Lung (tissue), 12 donors: ENCODE data around the gene ACTR5. TPM values are rescaled to one million over a fixed set of nuclear protein-coding genes. Genes with fewer than 3 reads are reported as not detected.

Experiments
- ATAC-seq: fragments of 200-7000 bp; cut with Tn5 transposase; one replicate; pipeline ENCODE4 v1.9.1; 2020; ENCODE audit warnings: moderate number of reproducible peaks; ENCODE audit not compliant: insufficient read depth, low FRiP score
- DNase-seq, 3 donors: peaks; one replicate each; pipeline ENCODE4 v3.0.0-alpha.2; 2013 to 2017
- H3K27ac ChIP-seq, 2 donors: one replicate each; pipeline ENCODE4 v1.5.1; 2013; ENCODE audit warnings: mild to moderate bottlenecking in 2 of 2, moderate library complexity in 2 of 2, control low read depth in 1 of 2, inconsistent platforms in 1 of 2, low read depth in 1 of 2, low read length in 1 of 2
- H3K27me3 ChIP-seq, 3 donors: one replicate each; pipeline ENCODE4 v1.5.1; 2013; ENCODE audit warnings: low read length in 2 of 3; ENCODE audit not compliant: control insufficient read depth in 3 of 3, insufficient read depth in 3 of 3
- H3K36me3 ChIP-seq, 4 donors: one replicate each; pipeline ENCODE4 v1.5.1; 2013; ENCODE audit warnings: low read length in 4 of 4, mild to moderate bottlenecking in 1 of 4, moderate library complexity in 1 of 4; ENCODE audit not compliant: control insufficient read depth in 4 of 4, insufficient read depth in 4 of 4
- H3K4me1 ChIP-seq, 5 donors: one replicate each; pipeline ENCODE4 v1.5.1; 2013; ENCODE audit warnings: low read length in 5 of 5, mild to moderate bottlenecking in 2 of 5, moderate library complexity in 1 of 5; ENCODE audit not compliant: control insufficient read depth in 5 of 5, insufficient read depth in 5 of 5
- H3K4me3 ChIP-seq: one replicate; pipeline ENCODE4 v1.5.1; 2013; ENCODE audit warnings: mild to moderate bottlenecking, control low read depth, moderate library complexity
- H3K9ac ChIP-seq, 2 donors: one replicate each; pipeline ENCODE4 v1.5.1; 2013; ENCODE audit warnings: low read length in 2 of 2, control low read depth in 1 of 2; ENCODE audit not compliant: insufficient read depth in 1 of 2
- H3K9me3 ChIP-seq, 4 donors: one replicate each; pipeline ENCODE4 v1.5.1; 2013; ENCODE audit warnings: low read length in 3 of 4, mild to moderate bottlenecking in 1 of 4, moderate library complexity in 1 of 4; ENCODE audit not compliant: control insufficient read depth in 4 of 4, insufficient read depth in 3 of 4
- WGBS, 2 donors: extraction: QIAGEN DNeasy Blood & Tissue Kit; methylation state at CpG; one replicate each; pipeline ENCODE4 v1.1.7; 2013; 5-methylcytosine and 5-hydroxymethylcytosine counted together
- polyA plus RNA-seq, 2 donors: library from polyadenylated mRNA; stranded (reverse); fragments of 200-250 nt; gene quantifications; one replicate each; pipeline ENCODE4 v1.2.1, GENCODE V29; 2013
- total RNA-seq, 2 donors: library from RNA; depleted of rRNA in 1 of 2; stranded (reverse); fragments of >200 nt in 1 of 2; gene quantifications; one replicate each; pipeline ENCODE4 v1.2.1, GENCODE V29; 2014 to 2021
- TF ChIP-seq, protein P1 (sequence below): IDR thresholded peaks from 2 replicates; pipeline ENCODE4 v1.5.1; 2012; ENCODE audit warnings: mild to moderate bottlenecking; ENCODE audit errors: control extremely low read depth, extremely low read depth
- donor health status: control.
- donor health status: control.
- donor health status: Bipolar disorder and iron deficiency.
- donor health status: healthy.
- donor health status: DM: yes; HTN: yes; CAD: no.

The ACTR5 gene
- total and polyA plus RNA-seq, 4 donors, result 5.3 to 9.5 (median 6.4) TPM

DNA sequence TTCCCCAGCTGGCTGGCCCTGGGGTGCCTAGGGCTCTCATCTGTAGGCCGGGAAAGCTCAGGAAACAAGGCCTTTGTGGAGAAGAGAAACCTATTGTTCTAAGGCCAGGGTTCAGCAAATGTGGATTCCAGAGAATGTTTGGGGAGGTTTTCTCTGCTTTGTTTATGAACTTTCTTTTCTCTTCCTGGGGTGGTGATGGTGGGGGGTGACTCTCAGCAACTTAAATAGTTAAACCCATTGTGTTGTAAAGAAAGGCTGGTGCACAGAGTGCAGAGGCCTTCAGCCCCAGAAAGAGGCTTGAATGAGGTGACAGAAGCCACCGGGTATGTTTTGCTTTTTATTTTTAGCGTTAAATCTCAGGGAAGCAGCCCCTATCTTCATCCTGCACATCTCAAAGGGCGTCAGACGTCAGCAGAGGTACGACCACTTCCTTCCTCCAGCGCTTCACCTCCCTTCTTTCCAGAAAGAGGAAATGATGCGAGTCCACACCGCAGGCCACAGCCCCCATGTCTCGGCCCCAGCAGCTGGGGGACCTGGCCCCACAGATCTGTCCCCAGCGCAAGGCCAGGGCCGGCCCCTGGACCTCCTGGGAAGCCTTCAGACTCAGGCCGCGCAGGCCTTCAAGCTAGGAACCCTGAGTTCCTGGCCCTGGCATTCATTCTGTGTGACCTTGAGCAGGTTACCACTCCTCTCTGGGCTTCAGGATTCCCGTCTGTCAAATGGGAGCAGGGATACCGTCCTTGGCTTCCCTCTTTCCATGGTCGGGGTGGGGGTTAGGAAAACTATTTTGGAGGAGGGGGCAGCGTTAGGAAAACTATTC, 56.6 kb downstream of the ACTR5 start:
- DNase-seq (peak in 2 of 3 donors; percentile 31 to 42), ATAC-seq (peak; percentile 43)
- TF ChIP-seq, protein P1, sequence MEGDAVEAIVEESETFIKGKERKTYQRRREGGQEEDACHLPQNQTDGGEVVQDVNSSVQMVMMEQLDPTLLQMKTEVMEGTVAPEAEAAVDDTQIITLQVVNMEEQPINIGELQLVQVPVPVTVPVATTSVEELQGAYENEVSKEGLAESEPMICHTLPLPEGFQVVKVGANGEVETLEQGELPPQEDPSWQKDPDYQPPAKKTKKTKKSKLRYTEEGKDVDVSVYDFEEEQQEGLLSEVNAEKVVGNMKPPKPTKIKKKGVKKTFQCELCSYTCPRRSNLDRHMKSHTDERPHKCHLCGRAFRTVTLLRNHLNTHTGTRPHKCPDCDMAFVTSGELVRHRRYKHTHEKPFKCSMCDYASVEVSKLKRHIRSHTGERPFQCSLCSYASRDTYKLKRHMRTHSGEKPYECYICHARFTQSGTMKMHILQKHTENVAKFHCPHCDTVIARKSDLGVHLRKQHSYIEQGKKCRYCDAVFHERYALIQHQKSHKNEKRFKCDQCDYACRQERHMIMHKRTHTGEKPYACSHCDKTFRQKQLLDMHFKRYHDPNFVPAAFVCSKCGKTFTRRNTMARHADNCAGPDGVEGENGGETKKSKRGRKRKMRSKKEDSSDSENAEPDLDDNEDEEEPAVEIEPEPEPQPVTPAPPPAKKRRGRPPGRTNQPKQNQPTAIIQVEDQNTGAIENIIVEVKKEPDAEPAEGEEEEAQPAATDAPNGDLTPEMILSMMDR, result no peak
- Histone ChIP-seq H3K27ac (peak overlapping the region; percentile 64 to 90), H3K9ac (no peak overlapping the region), H3K9me3 (peaks cover 0 to 2% (median 0%) of the 10 kb centered on the region in 4 donors), H3K27me3 (peaks cover 0 to 30% (median 20%) of the 10 kb centered on the region in 3 donors), H3K4me1 (peaks cover 0 to 23% (median 0%) of the 10 kb centered on the region in 5 donors), H3K36me3 (no peaks in the 10 kb centered on the region), H3K4me3 (no peak overlapping the region)
- WGBS, 2 donors, result 21 to 30% methylated on average over 18 of the region's 18 CpGs

DNA sequence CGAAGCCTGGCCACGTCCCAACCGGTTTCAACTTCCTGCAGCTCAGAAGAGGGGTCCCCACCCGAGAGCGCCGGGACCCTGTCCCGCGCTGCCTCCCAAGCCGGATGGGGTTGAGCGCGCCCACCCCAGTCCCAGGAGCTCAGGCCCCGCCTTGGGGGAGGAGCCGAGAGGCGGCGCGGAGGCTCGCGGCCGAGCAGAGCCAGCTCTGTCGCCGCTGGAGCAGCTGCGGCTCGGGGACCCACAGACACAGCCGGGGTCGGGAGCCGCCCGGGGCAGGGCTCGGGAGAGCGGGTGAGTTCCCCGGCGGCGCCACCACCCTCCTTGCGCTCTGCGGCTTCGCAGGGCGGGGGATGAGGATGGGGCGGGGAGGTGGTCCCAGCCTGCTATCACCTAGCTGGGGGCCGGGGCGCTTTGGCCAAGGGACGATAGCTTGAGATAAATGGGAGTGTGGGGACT, 57.3 kb downstream of the ACTR5 start, which contains the start of gene PPP1R16B:
Gene PPP1R16B (plus strand): TSS at position 196 of the 456 bp plus-strand sequence. CDS start 30,229 bp downstream, outside the sequence.
- H3K9ac ChIP-seq, result no peak within 1 kb of the TSS
- peak; percentile 46 to 73 (median 64) for DNase-seq

DNA sequence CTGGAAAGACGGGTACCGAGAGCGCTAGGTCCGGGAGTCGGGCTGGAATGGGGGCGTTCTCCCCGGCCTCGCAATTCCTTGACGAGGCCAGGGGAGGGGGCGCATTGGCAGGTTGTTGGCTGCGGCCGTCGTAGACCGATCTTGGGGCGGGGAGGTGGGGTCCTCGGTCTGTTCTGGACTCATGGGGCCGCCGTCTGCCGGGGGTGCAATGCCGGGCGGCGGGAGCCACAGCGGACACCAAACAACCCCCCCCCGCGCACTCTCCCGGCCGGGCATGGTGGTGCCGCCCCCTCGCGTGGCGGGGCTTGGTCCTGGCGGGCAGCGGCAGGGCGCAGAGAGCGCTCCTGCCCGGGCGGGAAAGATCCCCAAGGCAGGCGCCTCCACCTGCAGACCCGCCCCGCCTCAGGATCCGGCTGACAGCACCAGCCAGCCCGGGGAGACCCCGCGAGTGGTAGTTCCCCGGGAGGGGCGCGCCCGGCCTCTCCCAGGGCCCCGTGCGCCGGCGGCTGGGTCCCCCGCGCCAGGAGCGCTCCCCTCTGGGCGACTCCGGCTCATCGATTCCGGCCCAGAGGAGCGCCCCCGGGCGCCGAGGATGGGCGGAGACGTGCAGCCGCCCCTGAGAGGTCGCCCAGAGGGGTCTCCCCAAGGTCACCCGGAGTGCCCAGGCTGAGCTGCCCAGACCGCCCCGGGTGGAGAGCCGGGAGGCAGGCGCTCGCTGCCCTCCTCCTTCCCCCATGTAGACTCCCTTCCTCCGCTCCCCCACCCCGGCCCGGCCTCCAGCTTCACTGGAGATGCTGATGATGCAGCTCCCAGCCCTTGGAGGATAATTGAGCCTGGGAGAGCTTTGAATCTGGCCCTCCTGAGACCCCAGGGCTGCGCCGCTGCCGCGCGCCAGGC, 57.9 kb downstream of the ACTR5 start:
- peak overlapping the region; percentile 54 for H3K4me3 ChIP-seq
- 1 to 2% methylated on average over 55 to 81 of the region's 81 CpGs for whole genome bisulfite sequencing, 2 donors
- peaks cover 0 to 1% (median 0%) of the 10 kb centered on the region in 4 donors for H3K36me3 ChIP-seq
- peak overlapping the region; percentile 67 to 90 for H3K27ac ChIP-seq
- H3K4me1 ChIP-seq, result peaks cover 0 to 25% (median 0%) of the 10 kb centered on the region in 5 donors
- peaks cover 0 to 6% (median 0%) of the 10 kb centered on the region in 4 donors for H3K9me3 ChIP-seq
- DNase-seq (no peak), ATAC-seq (no peak)
- peaks cover 0 to 38% (median 25%) of the 10 kb centered on the region in 3 donors for H3K27me3 ChIP-seq
- TF ChIP-seq, protein P1, result no peak
- no peak overlapping the region for H3K9ac ChIP-seq

More for the DNA sequence above, 57.3 kb downstream of the ACTR5 start, which contains the start of gene PPP1R16B:
- Histone ChIP-seq H3K27ac (peak within 1 kb of the TSS; percentile 67 to 90), H3K36me3 (no peaks in the 10 kb centered on the region), H3K27me3 (peaks cover 0 to 37% (median 24%) of the 10 kb centered on the region in 3 donors), H3K4me1 (peaks cover 0 to 23% (median 0%) of the 10 kb centered on the region in 5 donors), H3K9me3 (peaks cover 0 to 3% (median 0%) of the 10 kb centered on the region in 4 donors), H3K4me3 (peak within 1 kb of the TSS; percentile 54)
- ATAC-seq, result peak; percentile 85
- 1% methylated on average over 37 to 40 of the region's 40 CpGs for WGBS, 2 donors
- TF ChIP-seq, protein P1, result no peak
